ENCODE results near the gene CIAO2B.

DNA sequence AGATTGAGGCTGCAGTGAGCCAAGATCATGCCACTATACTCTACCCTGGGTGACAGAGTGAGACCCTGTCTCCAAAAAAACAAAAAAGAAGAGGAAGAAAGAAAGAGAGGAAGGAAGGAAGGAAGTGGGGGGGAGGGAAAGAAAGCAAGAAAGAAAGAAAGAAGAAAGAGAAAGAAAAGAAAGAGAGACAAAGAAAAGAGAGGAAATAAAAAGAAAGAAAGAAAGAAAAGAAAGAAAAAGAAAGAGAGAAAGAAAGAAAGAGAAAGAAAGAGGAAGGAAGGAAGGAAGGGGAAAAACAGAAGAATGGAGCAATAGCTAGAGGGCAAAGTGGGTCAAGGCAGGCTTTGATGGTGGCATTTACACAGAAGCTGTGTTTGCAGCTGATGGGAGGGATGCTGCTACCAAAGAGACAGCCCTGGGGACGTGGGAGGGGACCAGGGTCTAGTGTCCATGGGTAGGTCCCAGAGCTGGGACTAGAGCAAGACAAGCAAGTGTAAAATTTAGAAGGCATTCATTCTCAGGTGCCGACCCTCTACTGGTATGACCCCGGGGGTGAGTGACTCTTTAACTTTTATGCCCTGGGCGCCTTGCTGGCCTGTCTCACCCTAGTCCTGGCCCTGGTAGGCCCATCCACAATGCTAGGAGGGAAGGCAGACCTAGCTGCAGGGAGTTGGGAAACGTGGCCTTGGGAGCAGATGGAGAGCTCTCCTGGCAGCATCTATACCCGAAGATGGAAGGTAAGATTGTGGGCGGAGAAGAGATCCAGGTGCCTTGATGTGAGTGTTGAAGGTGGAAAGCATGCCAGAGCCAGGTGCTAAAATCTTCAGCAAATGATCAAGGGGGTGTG lies 24.9 kb upstream of the CIAO2B start:
- TF ChIP-seq, protein P1, sequence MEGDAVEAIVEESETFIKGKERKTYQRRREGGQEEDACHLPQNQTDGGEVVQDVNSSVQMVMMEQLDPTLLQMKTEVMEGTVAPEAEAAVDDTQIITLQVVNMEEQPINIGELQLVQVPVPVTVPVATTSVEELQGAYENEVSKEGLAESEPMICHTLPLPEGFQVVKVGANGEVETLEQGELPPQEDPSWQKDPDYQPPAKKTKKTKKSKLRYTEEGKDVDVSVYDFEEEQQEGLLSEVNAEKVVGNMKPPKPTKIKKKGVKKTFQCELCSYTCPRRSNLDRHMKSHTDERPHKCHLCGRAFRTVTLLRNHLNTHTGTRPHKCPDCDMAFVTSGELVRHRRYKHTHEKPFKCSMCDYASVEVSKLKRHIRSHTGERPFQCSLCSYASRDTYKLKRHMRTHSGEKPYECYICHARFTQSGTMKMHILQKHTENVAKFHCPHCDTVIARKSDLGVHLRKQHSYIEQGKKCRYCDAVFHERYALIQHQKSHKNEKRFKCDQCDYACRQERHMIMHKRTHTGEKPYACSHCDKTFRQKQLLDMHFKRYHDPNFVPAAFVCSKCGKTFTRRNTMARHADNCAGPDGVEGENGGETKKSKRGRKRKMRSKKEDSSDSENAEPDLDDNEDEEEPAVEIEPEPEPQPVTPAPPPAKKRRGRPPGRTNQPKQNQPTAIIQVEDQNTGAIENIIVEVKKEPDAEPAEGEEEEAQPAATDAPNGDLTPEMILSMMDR (IDR thresholded peaks at IDR 0.05 in 4 of 5, conservative IDR thresholded peaks at IDR 0.05 in 1 of 5): no peak
- no peak for TF ChIP-seq POLR2A (IDR thresholded peaks at IDR 0.05)

Data from gastrocnemius medialis (tissue), 4 donors.